Erythroblast (primary cell): ENCODE results near the gene DIRAS1.
"Not testable (repeated sequence)": the region's sequence is repeated elsewhere in the genome, so short reads cannot be mapped to it uniquely, and the experiment has no call there.

ENCODE experiments used
- DNase-seq, 2 experiments: peaks; one replicate each; lab custom pipeline; 2025; lab: John Stamatoyannopoulos, UW
- GATA1 ChIP-seq: IDR thresholded peaks from 2 replicates; pipeline ENCODE4 v1.6.1; 2011; ENCODE audit warnings: low read depth, mild to moderate bottlenecking, control low read depth, low read length, moderate library complexity
- POLR2A ChIP-seq: IDR thresholded peaks from 2 replicates; pipeline ENCODE4 v1.6.1; 2011; ENCODE audit warnings: mild to moderate bottlenecking, low read length

The DIRAS1 gene

GRCh38 chr19:2670217-2670616, 51.0 kb downstream of the DIRAS1 start:
- TF ChIP-seq GATA1 (no peak), POLR2A (no peak)
- DNase-seq, result no peak

DNA sequence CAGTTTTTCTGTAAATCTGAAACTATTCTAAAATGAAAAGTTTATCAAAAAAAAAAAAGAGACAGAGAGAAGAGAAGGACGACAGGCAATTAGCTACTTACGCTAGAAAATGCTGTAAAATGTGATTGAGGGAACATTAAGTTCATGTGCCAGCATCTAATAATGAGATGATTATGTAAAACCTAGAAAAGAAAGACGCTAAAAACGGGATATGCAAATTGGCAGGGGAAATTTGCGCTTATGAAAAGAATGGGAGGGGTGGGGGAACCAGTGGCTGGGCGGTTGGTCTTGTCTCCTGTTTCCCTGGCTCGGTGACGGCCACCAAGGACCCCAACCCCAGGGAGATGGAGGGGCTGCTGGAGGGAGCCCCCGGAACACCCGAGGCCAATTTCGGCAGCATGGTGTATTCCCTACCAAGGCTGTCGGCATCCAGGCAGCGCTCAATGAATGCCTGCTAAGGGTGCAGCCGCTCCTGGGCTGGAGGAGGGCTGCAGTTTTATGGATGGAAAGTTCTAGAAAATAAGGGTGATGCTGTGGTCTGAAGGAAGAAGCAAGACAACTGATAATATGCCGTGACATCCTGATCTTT, 52.9 kb downstream of the DIRAS1 start:
- no peak for DNase-seq
- no peak for TF ChIP-seq GATA1
- no peak for TF ChIP-seq POLR2A

GRCh38 chr19:2667349-2667748, 53.8 kb downstream of the DIRAS1 start:
- not testable (repeated sequence) for DNase-seq

- TF ChIP-seq POLR2A, result no peak
- no peak for TF ChIP-seq GATA1
- DNase-seq, result no peak
Measured at GRCh38 chr19:2666344-2666994, 54.7 kb downstream of the DIRAS1 start.

GRCh38 chr19:2665103-2665502, 56.1 kb downstream of the DIRAS1 start:
- no peak for TF ChIP-seq POLR2A
- TF ChIP-seq GATA1, result no peak

More at GRCh38 chr19:2665103-2665502, 56.1 kb downstream of the DIRAS1 start:
- DNase-seq, result no peak
